H9 (cell line): Measurements from ENCODE around the gene RNASE8. TPM values are rescaled to one million over a fixed set of nuclear protein-coding genes. Genes with fewer than 3 reads are reported as not detected.

Experiments
- DNase-seq: peaks from one replicate; pipeline ENCODE4 v3.0.0-alpha.2; 2017
- H2AFZ ChIP-seq: one replicate; pipeline ENCODE4 v1.6.1; 2013; ENCODE audit warnings: mild to moderate bottlenecking, low read length, control low read depth, moderate library complexity
- H2AK5ac ChIP-seq: 2 replicates; pipeline ENCODE4 v1.6.1; 2013; ENCODE audit warnings: low read length, control low read depth, mixed read lengths; ENCODE audit not compliant: insufficient read length
- H2BK120ac ChIP-seq: one replicate; pipeline ENCODE4 v1.6.1; 2013; ENCODE audit warnings: low read depth, mild to moderate bottlenecking, low read length, control low read depth, inconsistent platforms; ENCODE audit not compliant: poor library complexity, severe bottlenecking
- H2BK12ac ChIP-seq: 2 replicates; pipeline ENCODE4 v1.6.1; 2013; ENCODE audit warnings: low read length, control low read depth, mixed read lengths, low read depth; ENCODE audit not compliant: insufficient read length
- H2BK15ac ChIP-seq: 2 replicates; pipeline ENCODE4 v1.6.1; 2013; ENCODE audit warnings: low read depth, low read length, control low read depth
- H2BK20ac ChIP-seq: one replicate; pipeline ENCODE4 v1.6.1; 2013; ENCODE audit warnings: low read depth, mild to moderate bottlenecking, low read length, control low read depth, inconsistent platforms; ENCODE audit not compliant: poor library complexity, severe bottlenecking
- H2BK5ac ChIP-seq: 2 replicates; pipeline ENCODE4 v1.6.1; 2013; ENCODE audit warnings: low read length, control low read depth, mixed read lengths; ENCODE audit not compliant: insufficient read length
- H3K14ac ChIP-seq: 2 replicates; pipeline ENCODE4 v1.6.1; 2013; ENCODE audit warnings: low read length, control low read depth; ENCODE audit not compliant: insufficient read depth
- H3K18ac ChIP-seq: 2 replicates; pipeline ENCODE4 v1.6.1; 2013; ENCODE audit warnings: low read depth, mild to moderate bottlenecking, mixed read lengths, low read length, control low read depth; ENCODE audit not compliant: insufficient read length
- H3K23ac ChIP-seq: 2 replicates; pipeline ENCODE4 v1.6.1; 2013; ENCODE audit warnings: low read length, control low read depth, mixed read lengths, low read depth; ENCODE audit not compliant: insufficient read length
- H3K23me2 ChIP-seq: 2 replicates; pipeline ENCODE4 v1.6.1; 2013; ENCODE audit warnings: low read depth, mild to moderate bottlenecking, mixed read lengths, low read length, control low read depth; ENCODE audit not compliant: insufficient read length, poor library complexity, severe bottlenecking
- H3K27ac ChIP-seq: 2 replicates; pipeline ENCODE4 v1.5.1; 2013; ENCODE audit warnings: low read length, control low read depth, mixed read lengths, low read depth; ENCODE audit not compliant: insufficient read length
- H3K27me3 ChIP-seq: 2 replicates; pipeline ENCODE4 v1.6.1; 2013; ENCODE audit warnings: low read length, control low read depth, inconsistent platforms; ENCODE audit not compliant: insufficient read depth
- H3K4ac ChIP-seq: 2 replicates; pipeline ENCODE4 v1.6.1; 2013; ENCODE audit warnings: low read depth, mild to moderate bottlenecking, control low read depth, inconsistent platforms, low read length, moderate library complexity
- H3K4me1 ChIP-seq: 2 replicates; pipeline ENCODE4 v1.6.1; 2013; ENCODE audit warnings: low read length, control low read depth, inconsistent platforms; ENCODE audit not compliant: insufficient read depth
- H3K4me2 ChIP-seq: 2 replicates; pipeline ENCODE4 v1.6.1; 2013; ENCODE audit warnings: low read length, control low read depth, mixed read lengths; ENCODE audit not compliant: insufficient read length, insufficient read depth
- H3K56ac ChIP-seq: 2 replicates; pipeline ENCODE4 v1.6.1; 2013; ENCODE audit warnings: low read depth, mild to moderate bottlenecking, mixed read lengths, low read length, control low read depth; ENCODE audit not compliant: insufficient read length
- H3K79me1 ChIP-seq: 2 replicates; pipeline ENCODE4 v1.6.1; 2013; ENCODE audit warnings: low read depth, mild to moderate bottlenecking, moderate library complexity, low read length, control low read depth, inconsistent platforms; ENCODE audit not compliant: insufficient read depth, poor library complexity, severe bottlenecking
- H3K79me2 ChIP-seq: 2 replicates; pipeline ENCODE4 v1.6.1; 2013; ENCODE audit warnings: low read length, control low read depth, inconsistent platforms; ENCODE audit not compliant: insufficient read depth
- H3K9ac ChIP-seq: 2 replicates; pipeline ENCODE4 v1.6.1; 2013; ENCODE audit warnings: low read length, control low read depth, mixed read lengths; ENCODE audit not compliant: insufficient read length; ENCODE audit errors: extremely low read depth
- H3K9me3 ChIP-seq: one replicate; pipeline ENCODE4 v1.6.1; 2013; ENCODE audit warnings: low read depth, low read length, inconsistent platforms; ENCODE audit not compliant: control insufficient read depth
- H3T11ph ChIP-seq: one replicate; pipeline ENCODE4 v1.6.1; 2013; ENCODE audit warnings: mild to moderate bottlenecking, low read length, control low read depth, inconsistent platforms
- H4K20me1 ChIP-seq: one replicate; pipeline ENCODE4 v1.6.1; 2013; ENCODE audit not compliant: control insufficient read depth, insufficient read length, insufficient read depth
- H4K5ac ChIP-seq: 2 replicates; pipeline ENCODE4 v1.6.1; 2013; ENCODE audit warnings: low read depth, mild to moderate bottlenecking, mixed read lengths, low read length, control low read depth; ENCODE audit not compliant: insufficient read length
- H4K8ac ChIP-seq: replicated peaks from 2 replicates; pipeline ENCODE4 v1.6.1; 2013; ENCODE audit warnings: low read length, control low read depth, mixed read lengths, low read depth; ENCODE audit not compliant: insufficient read length
- H4K91ac ChIP-seq: 2 replicates; pipeline ENCODE4 v1.6.1; 2013; ENCODE audit warnings: low read depth, mild to moderate bottlenecking, moderate library complexity, mixed read lengths, low read length, control low read depth; ENCODE audit not compliant: insufficient read length
- H3K27ac Mint-ChIP-seq, 3 experiments: 2 replicates in 2 of 3; 3 replicates in 1 of 3; pipeline ENCODE4 v1.8.0; 2020 to 2021; ENCODE audit warnings: mixed read lengths in 3 of 3, mild to moderate bottlenecking in 1 of 3, moderate library complexity in 1 of 3
- H3K27me3 Mint-ChIP-seq: 2 replicates; pipeline ENCODE4 v1.8.0; 2021; ENCODE audit warnings: low read depth, mild to moderate bottlenecking, moderate library complexity, mixed read lengths
- H3K36me3 Mint-ChIP-seq, 3 experiments: 2 replicates in 2 of 3; 3 replicates in 1 of 3; pipeline ENCODE4 v1.8.0; 2020 to 2021; ENCODE audit warnings: low read depth in 3 of 3, mixed read lengths in 3 of 3; ENCODE audit not compliant: insufficient read depth in 1 of 3
- H3K4me1 Mint-ChIP-seq, 2 experiments: 2 replicates each; pipeline ENCODE4 v1.8.0; 2020; ENCODE audit warnings: mixed read lengths in 2 of 2
- H3K4me3 Mint-ChIP-seq, 2 experiments: 2 replicates in 1 of 2; 3 replicates in 1 of 2; pipeline ENCODE4 v1.8.0; 2020 to 2021; ENCODE audit warnings: mild to moderate bottlenecking in 2 of 2, mixed read lengths in 2 of 2, moderate library complexity in 1 of 2
- H3K9me3 Mint-ChIP-seq, 2 experiments: 2 replicates in 1 of 2; 3 replicates in 1 of 2; pipeline ENCODE4 v1.8.0; 2020; ENCODE audit warnings: mild to moderate bottlenecking in 2 of 2, mixed read lengths in 2 of 2, moderate library complexity in 1 of 2
- WGBS: extraction: QIAGEN DNeasy Blood & Tissue Kit; methylation state at CpG from one replicate; pipeline ENCODE4 v1.1.7; 2013; ENCODE audit warnings: missing lambda C conversion rate, low lambda C conversion rate, mixed read lengths; ENCODE audit not compliant: insufficient read length; ENCODE audit errors: extremely low coverage; 5-methylcytosine and 5-hydroxymethylcytosine counted together
- total RNA-seq: library from RNA; stranded (reverse); gene quantifications from 2 replicates; pipeline ENCODE4 v1.2.1, GENCODE V29; 2021
- TF ChIP-seq, protein P1 (sequence below): fragments of 200-600 bp; sonication (generic); conservative IDR thresholded peaks from 3 replicates; pipeline ENCODE4 v1.8.0; 2021; ENCODE audit warnings: antibody characterized with exemption, mild to moderate bottlenecking

Gene RNASE8
- total RNA-seq, 1 experiment from 2014 or later, result not detected

GRCh38 chr14:21095430-21096205, 38.0 kb downstream of the RNASE8 start:
- WGBS, result no CpG with 5 or more reads among the region's 6 CpGs
- no peak overlapping the region for H3T11ph ChIP-seq
- H3K27me3 ChIP-seq, result no peaks in the 10 kb centered on the region
- no peak overlapping the region for H2BK15ac ChIP-seq
- H4K8ac ChIP-seq, result no peak overlapping the region
- H3K18ac ChIP-seq, result no peak overlapping the region
- no peaks in the 10 kb centered on the region; the same call in 1 of the 2 replicates for H3K27me3 Mint-ChIP-seq
- H3K23ac ChIP-seq, result no peak overlapping the region
- H3K4me1 ChIP-seq, result peaks cover 18% of the 10 kb centered on the region
- no peak overlapping the region for H3K4ac ChIP-seq
- no peak overlapping the region for H3K27ac ChIP-seq
- TF ChIP-seq, protein P1, sequence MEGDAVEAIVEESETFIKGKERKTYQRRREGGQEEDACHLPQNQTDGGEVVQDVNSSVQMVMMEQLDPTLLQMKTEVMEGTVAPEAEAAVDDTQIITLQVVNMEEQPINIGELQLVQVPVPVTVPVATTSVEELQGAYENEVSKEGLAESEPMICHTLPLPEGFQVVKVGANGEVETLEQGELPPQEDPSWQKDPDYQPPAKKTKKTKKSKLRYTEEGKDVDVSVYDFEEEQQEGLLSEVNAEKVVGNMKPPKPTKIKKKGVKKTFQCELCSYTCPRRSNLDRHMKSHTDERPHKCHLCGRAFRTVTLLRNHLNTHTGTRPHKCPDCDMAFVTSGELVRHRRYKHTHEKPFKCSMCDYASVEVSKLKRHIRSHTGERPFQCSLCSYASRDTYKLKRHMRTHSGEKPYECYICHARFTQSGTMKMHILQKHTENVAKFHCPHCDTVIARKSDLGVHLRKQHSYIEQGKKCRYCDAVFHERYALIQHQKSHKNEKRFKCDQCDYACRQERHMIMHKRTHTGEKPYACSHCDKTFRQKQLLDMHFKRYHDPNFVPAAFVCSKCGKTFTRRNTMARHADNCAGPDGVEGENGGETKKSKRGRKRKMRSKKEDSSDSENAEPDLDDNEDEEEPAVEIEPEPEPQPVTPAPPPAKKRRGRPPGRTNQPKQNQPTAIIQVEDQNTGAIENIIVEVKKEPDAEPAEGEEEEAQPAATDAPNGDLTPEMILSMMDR, result no peak
- peaks cover 12% of the 10 kb centered on the region for H3K23me2 ChIP-seq
- H3K9me3 ChIP-seq, result no peaks in the 10 kb centered on the region
- H3K9ac ChIP-seq, result no peak overlapping the region
- no peak overlapping the region for H2AK5ac ChIP-seq
- H2AFZ ChIP-seq, result no peak overlapping the region
- peaks cover 4% of the 10 kb centered on the region for H3K79me1 ChIP-seq
- H3K27ac Mint-ChIP-seq, result peak overlapping the region in 1 of 3 experiments; percentile 82; a peak in 1 of 7 replicates
- H2BK120ac ChIP-seq, result no peak overlapping the region
- peaks cover 12% of the 10 kb centered on the region; the same call in 1 of the 2 replicates for H3K79me2 ChIP-seq
- H3K14ac ChIP-seq, result no peak overlapping the region
- peaks cover 23 to 27% (median 25%) of the 10 kb centered on the region in 3 experiments for H3K36me3 Mint-ChIP-seq
- no peaks in the 10 kb centered on the region; a peak in 3 of 5 replicates for H3K9me3 Mint-ChIP-seq
- peaks cover 68% of the 10 kb centered on the region in 2 experiments for H3K4me1 Mint-ChIP-seq
- no peak overlapping the region for H3K56ac ChIP-seq
- H3K4me2 ChIP-seq, result no peak overlapping the region
- peak overlapping the region; percentile 24 to 92; a peak in 4 of 5 replicates for H3K4me3 Mint-ChIP-seq
- no peaks in the 10 kb centered on the region for H4K20me1 ChIP-seq
- H2BK12ac ChIP-seq, result no peak overlapping the region
- no peak overlapping the region for H2BK5ac ChIP-seq
- no peak overlapping the region for H4K91ac ChIP-seq
- peak; percentile 31 for DNase-seq
- no peak overlapping the region for H2BK20ac ChIP-seq
- H4K5ac ChIP-seq, result no peak overlapping the region
